ENCODE measurements around the gene CDK8.

Gene CDK8

DNA sequence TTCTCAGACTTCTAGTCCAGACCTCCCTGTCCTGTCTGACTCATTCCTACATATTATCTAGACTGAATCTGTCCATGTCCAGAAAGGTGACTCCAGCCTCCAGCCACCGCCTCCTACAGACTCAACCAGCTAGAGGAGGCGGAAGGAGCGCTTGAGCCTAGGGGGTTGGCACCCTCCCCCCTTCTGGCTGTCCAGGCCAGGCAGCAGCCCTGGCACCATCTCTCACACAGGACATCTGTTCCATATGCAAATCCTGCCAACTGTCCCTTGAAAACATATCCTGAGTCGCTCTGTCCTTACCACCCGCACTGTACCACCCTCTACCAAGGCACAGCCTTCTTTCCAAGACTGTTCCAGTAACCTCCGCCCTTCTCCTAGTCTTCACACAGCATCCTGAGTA is 152.9 kb downstream of the CDK8 start:
- no peak for DNase-seq (ENCODE audit: low spot score)
- TF ChIP-seq, protein P1, sequence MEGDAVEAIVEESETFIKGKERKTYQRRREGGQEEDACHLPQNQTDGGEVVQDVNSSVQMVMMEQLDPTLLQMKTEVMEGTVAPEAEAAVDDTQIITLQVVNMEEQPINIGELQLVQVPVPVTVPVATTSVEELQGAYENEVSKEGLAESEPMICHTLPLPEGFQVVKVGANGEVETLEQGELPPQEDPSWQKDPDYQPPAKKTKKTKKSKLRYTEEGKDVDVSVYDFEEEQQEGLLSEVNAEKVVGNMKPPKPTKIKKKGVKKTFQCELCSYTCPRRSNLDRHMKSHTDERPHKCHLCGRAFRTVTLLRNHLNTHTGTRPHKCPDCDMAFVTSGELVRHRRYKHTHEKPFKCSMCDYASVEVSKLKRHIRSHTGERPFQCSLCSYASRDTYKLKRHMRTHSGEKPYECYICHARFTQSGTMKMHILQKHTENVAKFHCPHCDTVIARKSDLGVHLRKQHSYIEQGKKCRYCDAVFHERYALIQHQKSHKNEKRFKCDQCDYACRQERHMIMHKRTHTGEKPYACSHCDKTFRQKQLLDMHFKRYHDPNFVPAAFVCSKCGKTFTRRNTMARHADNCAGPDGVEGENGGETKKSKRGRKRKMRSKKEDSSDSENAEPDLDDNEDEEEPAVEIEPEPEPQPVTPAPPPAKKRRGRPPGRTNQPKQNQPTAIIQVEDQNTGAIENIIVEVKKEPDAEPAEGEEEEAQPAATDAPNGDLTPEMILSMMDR (IDR thresholded peaks at IDR 0.05; ENCODE audit: extremely low read depth, insufficient read depth, missing control alignments) = no peak
- in situ Hi-C loops (cut with MboI; ENCODE audit: low pct_unique_long_range_greater_than_20kb, low sequenced_read_pairs, unreplicated experiment) = no loop called here

DNA sequence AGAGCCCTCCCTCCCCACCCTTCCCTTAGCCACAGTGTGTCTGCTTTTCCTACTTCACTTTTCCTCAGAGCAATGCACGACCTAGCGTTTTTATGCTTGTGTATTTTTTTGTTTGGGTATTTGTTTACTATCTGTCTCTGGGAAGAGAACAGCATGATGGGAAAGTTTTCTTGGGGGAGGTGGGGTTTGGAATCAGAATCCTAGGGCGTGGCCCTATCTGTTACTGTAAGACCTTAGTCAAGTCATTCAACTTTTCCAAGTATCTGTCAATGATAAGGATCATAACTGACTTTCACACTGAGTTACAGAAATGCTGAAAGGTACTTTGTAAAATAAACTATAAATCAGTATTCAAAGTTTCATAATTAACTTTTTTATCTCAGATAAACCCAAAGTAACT is 157.3 kb downstream of the CDK8 start:
- TF ChIP-seq, protein P1 (IDR thresholded peaks at IDR 0.05; ENCODE audit: extremely low read depth, insufficient read depth, missing control alignments) = no peak
- in situ Hi-C loops (cut with MboI; ENCODE audit: low pct_unique_long_range_greater_than_20kb, low sequenced_read_pairs, unreplicated experiment) = no loop called here
- DNase-seq (ENCODE audit: low spot score) = no peak

DNA sequence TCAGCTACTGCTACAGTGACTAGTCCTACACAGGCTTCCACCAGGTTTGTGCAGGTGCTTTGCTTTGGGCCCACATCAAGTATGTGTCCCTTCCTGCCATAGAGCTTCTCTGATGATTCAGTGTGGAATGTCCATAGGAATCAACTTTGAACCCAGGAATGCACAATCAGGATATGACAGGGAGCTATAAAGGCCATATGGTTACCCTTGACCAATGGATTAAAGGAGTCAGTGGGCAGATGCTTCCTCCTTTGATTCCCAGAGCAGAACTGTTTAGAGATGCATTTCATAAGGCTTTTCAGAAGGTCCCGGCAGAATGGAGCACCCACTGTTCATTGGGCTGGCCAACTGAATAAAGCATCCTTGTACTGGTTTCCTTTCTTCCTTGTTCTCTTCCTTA is 158.3 kb downstream of the CDK8 start:
- no peak for DNase-seq (ENCODE audit: low spot score)
- TF ChIP-seq, protein P1 (IDR thresholded peaks at IDR 0.05; ENCODE audit: extremely low read depth, insufficient read depth, missing control alignments) = no peak
- in situ Hi-C loops (cut with MboI; ENCODE audit: low pct_unique_long_range_greater_than_20kb, low sequenced_read_pairs, unreplicated experiment) = no loop called here

DNA sequence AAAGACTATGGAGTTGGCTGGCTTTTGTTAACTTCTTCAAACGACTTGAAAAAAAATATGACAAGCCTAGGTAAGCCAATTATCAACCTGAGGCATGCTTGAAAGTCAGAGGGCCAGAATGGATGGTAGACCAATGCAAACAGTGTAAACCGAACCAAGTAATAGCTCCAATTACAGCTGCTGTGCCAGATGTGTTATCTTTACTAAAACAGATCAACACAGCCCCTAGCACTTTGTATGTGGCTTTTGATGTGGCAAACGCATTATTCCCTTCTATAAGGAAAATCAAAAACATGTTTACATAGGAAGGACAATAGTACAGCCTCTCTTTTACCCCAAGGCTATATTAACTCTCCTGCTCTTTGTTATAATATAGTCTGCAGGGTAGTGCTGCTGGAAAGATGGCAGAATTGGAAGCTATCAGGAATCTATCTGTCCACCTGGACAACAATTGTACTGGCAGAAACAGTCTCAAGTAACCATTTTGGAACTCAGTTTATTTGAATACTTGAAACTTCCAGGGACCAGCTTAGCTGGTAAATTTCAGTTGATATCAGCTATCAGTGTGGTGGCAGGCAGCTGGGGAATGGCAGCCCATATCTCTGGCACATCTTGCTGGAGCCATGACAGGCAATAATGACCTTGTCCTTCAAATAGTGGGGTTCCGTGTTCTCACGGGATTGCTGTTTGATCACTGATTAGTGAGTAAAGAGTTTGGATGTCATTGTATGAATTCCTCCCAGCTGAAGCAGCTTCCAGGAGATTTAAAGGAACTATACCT is 159.2 kb downstream of the CDK8 start:
- TF ChIP-seq, protein P1 (IDR thresholded peaks at IDR 0.05; ENCODE audit: extremely low read depth, insufficient read depth, missing control alignments) = no peak
- DNase-seq (ENCODE audit: low spot score) = no peak
- in situ Hi-C loops (cut with MboI; ENCODE audit: low pct_unique_long_range_greater_than_20kb, low sequenced_read_pairs, unreplicated experiment) = no loop called here

DNA sequence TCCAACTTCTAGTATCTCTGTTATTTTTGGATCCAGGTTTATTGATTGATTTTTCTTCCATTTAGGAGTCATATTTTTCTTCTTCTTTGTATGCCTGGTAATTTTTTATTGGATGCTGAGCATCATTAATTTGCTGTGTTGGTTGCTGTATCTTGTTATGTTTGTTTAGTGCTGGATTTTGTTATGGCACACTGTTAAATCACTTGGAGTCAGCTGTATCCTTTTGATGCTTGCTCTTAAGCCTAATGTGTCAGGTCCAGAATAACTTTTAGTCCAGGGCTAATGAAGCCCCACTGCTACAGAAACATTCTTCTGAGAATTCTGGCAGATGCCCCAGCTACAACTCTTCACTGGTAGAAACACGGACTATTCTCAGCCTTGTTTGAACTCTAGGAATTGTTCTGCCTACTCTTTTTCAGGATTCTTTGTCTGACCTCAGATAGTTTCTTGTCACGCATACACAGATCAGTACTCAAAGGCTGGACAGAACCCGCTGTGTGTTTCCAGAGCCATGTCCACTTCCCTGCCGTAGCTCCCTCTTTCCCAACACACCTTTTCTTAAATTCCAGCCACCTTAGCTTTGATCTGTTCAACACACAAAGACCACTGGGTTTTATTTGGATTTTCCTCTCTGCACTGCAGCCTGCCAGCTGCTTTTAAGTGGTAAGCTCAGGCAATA is 166.5 kb downstream of the CDK8 start:
- TF ChIP-seq, protein P1 (IDR thresholded peaks at IDR 0.05; ENCODE audit: extremely low read depth, insufficient read depth, missing control alignments) = no peak
- no peak for DNase-seq (ENCODE audit: low spot score)
- in situ Hi-C loops (cut with MboI; ENCODE audit: low pct_unique_long_range_greater_than_20kb, low sequenced_read_pairs, unreplicated experiment) = no loop called here

DNA sequence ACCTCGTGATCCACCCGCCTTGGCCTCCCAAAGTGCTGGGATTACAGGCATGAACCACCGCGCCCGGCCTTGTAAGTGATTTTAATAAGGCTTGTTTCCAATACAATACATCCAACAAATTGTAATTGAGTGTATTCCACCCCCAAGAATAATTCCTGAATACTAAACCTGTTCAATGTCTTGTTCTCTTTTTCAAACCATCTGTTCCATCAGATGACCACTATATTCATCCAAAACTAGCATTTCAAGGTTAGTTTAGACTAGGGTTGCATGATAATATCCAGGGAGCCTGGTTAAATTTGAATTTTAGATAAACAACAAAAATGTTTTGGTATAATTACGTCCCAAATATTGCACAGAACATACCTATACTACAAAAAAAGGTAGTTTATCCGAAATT is 168.1 kb downstream of the CDK8 start:
- in situ Hi-C loops (cut with MboI; ENCODE audit: low pct_unique_long_range_greater_than_20kb, low sequenced_read_pairs, unreplicated experiment) = no loop called here
- no peak for DNase-seq (ENCODE audit: low spot score)
- TF ChIP-seq, protein P1 (IDR thresholded peaks at IDR 0.05; ENCODE audit: extremely low read depth, insufficient read depth, missing control alignments) = no peak
